WTC11 (cell line): ENCODE measurements around the gene AP2M1. TPM values are rescaled to one million over a fixed set of nuclear protein-coding genes. Genes with fewer than 3 reads are reported as not detected.

ENCODE experiments used
- ATAC-seq: fragments of 200-7000 bp; cut with Tn5 transposase; 2 replicates; pipeline ENCODE4 v1.10.0; 2021; ENCODE audit warnings: mild to moderate bottlenecking, moderate library complexity
- CTCF ChIA-PET: fragments of 300-600 bp; sonication (Branson Sonifier 250); formaldehyde crosslinking; loops from one replicate; lab custom pipeline; 2021; ENCODE audit warnings: antibody characterized with exemption; lab: Charles Lee
- POLR2A ChIA-PET: fragments of 350-600 bp; sonication (Branson Sonifier 250); formaldehyde crosslinking; loops from one replicate; lab custom pipeline; 2021; ENCODE audit warnings: antibody characterized with exemption; lab: Charles Lee
- DNase-seq: peaks from one replicate; pipeline ENCODE4 v3.0.0; 2021; ENCODE audit warnings: low spot score
- H3K27ac Mint-ChIP-seq: 2 replicates; pipeline ENCODE4 v1.8.0; 2021; ENCODE audit warnings: mixed read lengths
- H3K27me3 Mint-ChIP-seq: 2 replicates; pipeline ENCODE4 v1.8.0; 2021; ENCODE audit warnings: low read depth, mild to moderate bottlenecking, moderate library complexity, mixed read lengths
- H3K36me3 Mint-ChIP-seq: 2 replicates; pipeline ENCODE4 v1.8.0; 2021; ENCODE audit warnings: mixed read lengths
- H3K4me1 Mint-ChIP-seq: 2 replicates; pipeline ENCODE4 v1.8.0; 2022; ENCODE audit warnings: mixed read lengths
- H3K4me3 Mint-ChIP-seq: 2 replicates; pipeline ENCODE4 v1.8.0; 2021; ENCODE audit warnings: mild to moderate bottlenecking, moderate library complexity, mixed read lengths
- H3K9me3 Mint-ChIP-seq: 2 replicates; pipeline ENCODE4 v1.8.0; 2021; ENCODE audit warnings: mixed read lengths
- FOXK1 ChIP-seq: sonication (generic); formaldehyde crosslinking; IDR thresholded peaks from 2 replicates; pipeline ENCODE4 v1.8.0; 2022; ENCODE audit warnings: mild to moderate bottlenecking, moderate library complexity, missing genetic modification reagents
- GABPB1 ChIP-seq: sonication (generic); formaldehyde crosslinking; IDR thresholded peaks from 2 replicates; pipeline ENCODE4 v1.8.1; 2023; ENCODE audit warnings: mild to moderate bottlenecking, missing genetic modification reagents
- HMGA2 ChIP-seq: fragments of 250-450 bp; sonication (Bioruptor Pico); IDR thresholded peaks from 2 replicates; pipeline ENCODE4 v1.4.0; 2021; ENCODE audit warnings: mild to moderate bottlenecking, moderate library complexity
- JAZF1 ChIP-seq: fragments of 250-450 bp; sonication (Bioruptor Pico); IDR thresholded peaks from 2 replicates; pipeline ENCODE4 v1.9.0; 2021; ENCODE audit warnings: moderate library complexity, mild to moderate bottlenecking, inconsistent platforms
- JUN ChIP-seq: sonication (generic); formaldehyde crosslinking; IDR thresholded peaks from 2 replicates; pipeline ENCODE4 v1.8.0; 2023; ENCODE audit warnings: mild to moderate bottlenecking, missing genetic modification reagents
- NFATC4 ChIP-seq: fragments of 250-450 bp; sonication (Bioruptor Pico); IDR thresholded peaks from 2 replicates; pipeline ENCODE4 v1.9.0; 2021; ENCODE audit warnings: mild to moderate bottlenecking
- PRRX2 ChIP-seq: fragments of 250-450 bp; sonication (Bioruptor Pico); IDR thresholded peaks from 2 replicates; pipeline ENCODE4 v1.8.0; 2021; ENCODE audit warnings: mild to moderate bottlenecking
- RELA ChIP-seq: sonication (generic); formaldehyde crosslinking; IDR thresholded peaks from 2 replicates; pipeline ENCODE4 v1.8.1; 2022; ENCODE audit warnings: missing genetic modification reagents, mild to moderate bottlenecking, borderline replicate concordance
- STAT6 ChIP-seq: sonication (generic); formaldehyde crosslinking; conservative IDR thresholded peaks from 2 replicates; pipeline ENCODE4 v1.8.1; 2023; ENCODE audit warnings: mild to moderate bottlenecking, low read depth, missing genetic modification reagents, moderate library complexity
- TP53 ChIP-seq: sonication (generic); formaldehyde crosslinking; IDR thresholded peaks from 2 replicates; pipeline ENCODE4 v1.8.1; 2023; ENCODE audit warnings: mild to moderate bottlenecking, missing genetic modification reagents
- ZBTB21 ChIP-seq: sonication (generic); formaldehyde crosslinking; IDR thresholded peaks from 2 replicates; pipeline ENCODE4 v1.8.1; 2023; ENCODE audit warnings: mild to moderate bottlenecking, missing genetic modification reagents, borderline replicate concordance
- ZNF416 ChIP-seq: fragments of 250-450 bp; sonication (Bioruptor Pico); IDR thresholded peaks from 2 replicates; pipeline ENCODE4 v1.9.0; 2021; ENCODE audit warnings: mild to moderate bottlenecking, inconsistent platforms
- total RNA-seq: library from RNA; stranded (reverse); gene quantifications from 3 replicates; pipeline ENCODE4 v1.2.3, GENCODE V29; 2021
- TF ChIP-seq, protein P1 (sequence below): fragments of 200-600 bp; IDR thresholded peaks from 2 replicates; pipeline ENCODE4 v1.8.0; 2022; ENCODE audit warnings: antibody characterized with exemption
- TF ChIP-seq, protein P2 (sequence below): sonication (generic); formaldehyde crosslinking; IDR thresholded peaks from 2 replicates; pipeline ENCODE4 v1.8.1; 2022; ENCODE audit warnings: low read depth, missing genetic modification reagents, borderline replicate concordance
- TF ChIP-seq, protein P3 (sequence below): sonication (generic); formaldehyde crosslinking; IDR thresholded peaks from 2 replicates; pipeline ENCODE4 v1.8.0; 2023; ENCODE audit warnings: missing genetic modification reagents
- TF ChIP-seq, protein P4 (sequence below): sonication (generic); formaldehyde crosslinking; IDR thresholded peaks from 2 replicates; pipeline ENCODE4 v1.8.1; 2022; ENCODE audit warnings: low read depth, mild to moderate bottlenecking, moderate library complexity, missing genetic modification reagents, borderline replicate concordance
- TF ChIP-seq, protein P5 (sequence below): sonication (generic); formaldehyde crosslinking; IDR thresholded peaks from 2 replicates; pipeline ENCODE4 v1.8.1; 2023; ENCODE audit warnings: mild to moderate bottlenecking, moderate library complexity, missing genetic modification reagents
- TF ChIP-seq, protein P6 (sequence below): fragments of 250-450 bp; sonication (Bioruptor Pico); IDR thresholded peaks from 2 replicates; pipeline ENCODE4 v1.9.0; 2021; ENCODE audit warnings: mild to moderate bottlenecking, borderline replicate concordance

The AP2M1 gene
- total RNA-seq, 1 experiment from 2014 or later = 399 TPM

GRCh38 chr3:184169896-184170875 lies 4.5 kb upstream of the AP2M1 start:
- Mint-ChIP-seq H3K4me1 (peaks cover 3% of the 10 kb centered on the region; the same call in 1 of the 2 replicates), H3K27ac (no peak overlapping the region), H3K4me3 (no peak overlapping the region), H3K36me3 (peaks cover 40% of the 10 kb centered on the region), H3K9me3 (no peaks in the 10 kb centered on the region), H3K27me3 (no peaks in the 10 kb centered on the region)
- ChIA-PET CTCF (interaction anchor here (0.6 to 1.6 kb wide), 5 partner anchors 9 to 275 kb away, joined by 3 to 4 read pairs (median 3); no protein-coding TSS in a partner anchor), POLR2A (no interaction called here)
- DNase-seq (no peak), ATAC-seq (no peak)
- no peak for TF ChIP-seq JAZF1
- TF ChIP-seq, protein P1, sequence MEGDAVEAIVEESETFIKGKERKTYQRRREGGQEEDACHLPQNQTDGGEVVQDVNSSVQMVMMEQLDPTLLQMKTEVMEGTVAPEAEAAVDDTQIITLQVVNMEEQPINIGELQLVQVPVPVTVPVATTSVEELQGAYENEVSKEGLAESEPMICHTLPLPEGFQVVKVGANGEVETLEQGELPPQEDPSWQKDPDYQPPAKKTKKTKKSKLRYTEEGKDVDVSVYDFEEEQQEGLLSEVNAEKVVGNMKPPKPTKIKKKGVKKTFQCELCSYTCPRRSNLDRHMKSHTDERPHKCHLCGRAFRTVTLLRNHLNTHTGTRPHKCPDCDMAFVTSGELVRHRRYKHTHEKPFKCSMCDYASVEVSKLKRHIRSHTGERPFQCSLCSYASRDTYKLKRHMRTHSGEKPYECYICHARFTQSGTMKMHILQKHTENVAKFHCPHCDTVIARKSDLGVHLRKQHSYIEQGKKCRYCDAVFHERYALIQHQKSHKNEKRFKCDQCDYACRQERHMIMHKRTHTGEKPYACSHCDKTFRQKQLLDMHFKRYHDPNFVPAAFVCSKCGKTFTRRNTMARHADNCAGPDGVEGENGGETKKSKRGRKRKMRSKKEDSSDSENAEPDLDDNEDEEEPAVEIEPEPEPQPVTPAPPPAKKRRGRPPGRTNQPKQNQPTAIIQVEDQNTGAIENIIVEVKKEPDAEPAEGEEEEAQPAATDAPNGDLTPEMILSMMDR = no peak
- TF ChIP-seq GABPB1 = no peak
- TF ChIP-seq JUN (CRISPR knock-in tag) = no peak
- TF ChIP-seq, protein P2, sequence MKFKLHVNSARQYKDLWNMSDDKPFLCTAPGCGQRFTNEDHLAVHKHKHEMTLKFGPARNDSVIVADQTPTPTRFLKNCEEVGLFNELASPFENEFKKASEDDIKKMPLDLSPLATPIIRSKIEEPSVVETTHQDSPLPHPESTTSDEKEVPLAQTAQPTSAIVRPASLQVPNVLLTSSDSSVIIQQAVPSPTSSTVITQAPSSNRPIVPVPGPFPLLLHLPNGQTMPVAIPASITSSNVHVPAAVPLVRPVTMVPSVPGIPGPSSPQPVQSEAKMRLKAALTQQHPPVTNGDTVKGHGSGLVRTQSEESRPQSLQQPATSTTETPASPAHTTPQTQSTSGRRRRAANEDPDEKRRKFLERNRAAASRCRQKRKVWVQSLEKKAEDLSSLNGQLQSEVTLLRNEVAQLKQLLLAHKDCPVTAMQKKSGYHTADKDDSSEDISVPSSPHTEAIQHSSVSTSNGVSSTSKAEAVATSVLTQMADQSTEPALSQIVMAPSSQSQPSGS (CRISPR knock-in tag) = no peak
- no peak for TF ChIP-seq ZBTB21 (CRISPR knock-in tag)
- TF ChIP-seq, protein P3, sequence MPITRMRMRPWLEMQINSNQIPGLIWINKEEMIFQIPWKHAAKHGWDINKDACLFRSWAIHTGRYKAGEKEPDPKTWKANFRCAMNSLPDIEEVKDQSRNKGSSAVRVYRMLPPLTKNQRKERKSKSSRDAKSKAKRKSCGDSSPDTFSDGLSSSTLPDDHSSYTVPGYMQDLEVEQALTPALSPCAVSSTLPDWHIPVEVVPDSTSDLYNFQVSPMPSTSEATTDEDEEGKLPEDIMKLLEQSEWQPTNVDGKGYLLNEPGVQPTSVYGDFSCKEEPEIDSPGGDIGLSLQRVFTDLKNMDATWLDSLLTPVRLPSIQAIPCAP (CRISPR knock-in tag) = no peak
- TF ChIP-seq HMGA2 (CRISPR knock-in tag) = no peak
- TF ChIP-seq NFATC4 (CRISPR knock-in tag) = no peak
- TF ChIP-seq, protein P4, sequence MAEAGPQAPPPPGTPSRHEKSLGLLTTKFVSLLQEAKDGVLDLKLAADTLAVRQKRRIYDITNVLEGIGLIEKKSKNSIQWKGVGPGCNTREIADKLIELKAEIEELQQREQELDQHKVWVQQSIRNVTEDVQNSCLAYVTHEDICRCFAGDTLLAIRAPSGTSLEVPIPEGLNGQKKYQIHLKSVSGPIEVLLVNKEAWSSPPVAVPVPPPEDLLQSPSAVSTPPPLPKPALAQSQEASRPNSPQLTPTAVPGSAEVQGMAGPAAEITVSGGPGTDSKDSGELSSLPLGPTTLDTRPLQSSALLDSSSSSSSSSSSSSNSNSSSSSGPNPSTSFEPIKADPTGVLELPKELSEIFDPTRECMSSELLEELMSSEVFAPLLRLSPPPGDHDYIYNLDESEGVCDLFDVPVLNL (CRISPR knock-in tag) = no peak
- no peak for TF ChIP-seq RELA (CRISPR knock-in tag)
- TF ChIP-seq STAT6 (CRISPR knock-in tag) = no peak

DNA sequence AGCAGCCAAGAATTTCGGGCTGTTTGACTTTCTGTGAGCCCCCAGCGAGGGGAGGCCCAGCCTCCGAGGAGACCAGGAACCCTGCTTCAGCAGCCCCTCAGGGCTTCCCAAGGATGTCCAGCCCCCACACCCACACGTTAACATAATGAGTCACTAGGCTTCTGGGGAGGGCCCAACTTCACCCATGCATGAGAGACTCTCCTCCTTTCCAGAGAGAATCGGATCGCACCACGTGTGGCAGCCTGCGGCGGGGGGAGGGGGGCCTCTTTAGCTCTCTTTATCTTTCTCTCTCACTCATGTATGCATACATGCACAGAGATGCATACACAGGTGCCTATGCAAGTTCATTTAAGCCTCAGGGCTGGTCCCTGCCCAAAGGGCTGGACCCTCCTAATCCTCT lies 3.1 kb upstream of the AP2M1 start:
- DNase-seq (no peak), ATAC-seq (no peak)
- ChIA-PET POLR2A (no interaction called here), CTCF (interaction anchor here (1.5 kb wide), 1 partner anchor 118 kb away, joined by 3 read pairs; no protein-coding TSS in a partner anchor)
- H3K9me3 Mint-ChIP-seq = no peaks in the 10 kb centered on the region
- H3K4me3 Mint-ChIP-seq = no peak overlapping the region
- H3K4me1 Mint-ChIP-seq = peaks cover 14% of the 10 kb centered on the region
- peak overlapping the region; percentile 78 for H3K27ac Mint-ChIP-seq
- no peaks in the 10 kb centered on the region for H3K27me3 Mint-ChIP-seq
- H3K36me3 Mint-ChIP-seq = peaks cover 28% of the 10 kb centered on the region
- TF ChIP-seq TP53 (CRISPR knock-in tag) (no peak), PRRX2 (CRISPR knock-in tag) (no peak), FOXK1 (CRISPR knock-in tag) (no peak), ZNF416 (CRISPR knock-in tag) (no peak), JUN (CRISPR knock-in tag) (no peak), ZBTB21 (CRISPR knock-in tag) (no peak)
- TF ChIP-seq, protein P5, sequence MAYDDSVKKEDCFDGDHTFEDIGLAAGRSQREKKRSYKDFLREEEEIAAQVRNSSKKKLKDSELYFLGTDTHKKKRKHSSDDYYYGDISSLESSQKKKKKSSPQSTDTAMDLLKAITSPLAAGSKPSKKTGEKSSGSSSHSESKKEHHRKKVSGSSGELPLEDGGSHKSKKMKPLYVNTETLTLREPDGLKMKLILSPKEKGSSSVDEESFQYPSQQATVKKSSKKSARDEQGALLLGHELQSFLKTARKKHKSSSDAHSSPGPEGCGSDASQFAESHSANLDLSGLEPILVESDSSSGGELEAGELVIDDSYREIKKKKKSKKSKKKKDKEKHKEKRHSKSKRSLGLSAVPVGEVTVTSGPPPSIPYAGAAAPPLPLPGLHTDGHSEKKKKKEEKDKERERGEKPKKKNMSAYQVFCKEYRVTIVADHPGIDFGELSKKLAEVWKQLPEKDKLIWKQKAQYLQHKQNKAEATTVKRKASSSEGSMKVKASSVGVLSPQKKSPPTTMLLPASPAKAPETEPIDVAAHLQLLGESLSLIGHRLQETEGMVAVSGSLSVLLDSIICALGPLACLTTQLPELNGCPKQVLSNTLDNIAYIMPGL (CRISPR knock-in tag) = no peak
- TF ChIP-seq, protein P6, sequence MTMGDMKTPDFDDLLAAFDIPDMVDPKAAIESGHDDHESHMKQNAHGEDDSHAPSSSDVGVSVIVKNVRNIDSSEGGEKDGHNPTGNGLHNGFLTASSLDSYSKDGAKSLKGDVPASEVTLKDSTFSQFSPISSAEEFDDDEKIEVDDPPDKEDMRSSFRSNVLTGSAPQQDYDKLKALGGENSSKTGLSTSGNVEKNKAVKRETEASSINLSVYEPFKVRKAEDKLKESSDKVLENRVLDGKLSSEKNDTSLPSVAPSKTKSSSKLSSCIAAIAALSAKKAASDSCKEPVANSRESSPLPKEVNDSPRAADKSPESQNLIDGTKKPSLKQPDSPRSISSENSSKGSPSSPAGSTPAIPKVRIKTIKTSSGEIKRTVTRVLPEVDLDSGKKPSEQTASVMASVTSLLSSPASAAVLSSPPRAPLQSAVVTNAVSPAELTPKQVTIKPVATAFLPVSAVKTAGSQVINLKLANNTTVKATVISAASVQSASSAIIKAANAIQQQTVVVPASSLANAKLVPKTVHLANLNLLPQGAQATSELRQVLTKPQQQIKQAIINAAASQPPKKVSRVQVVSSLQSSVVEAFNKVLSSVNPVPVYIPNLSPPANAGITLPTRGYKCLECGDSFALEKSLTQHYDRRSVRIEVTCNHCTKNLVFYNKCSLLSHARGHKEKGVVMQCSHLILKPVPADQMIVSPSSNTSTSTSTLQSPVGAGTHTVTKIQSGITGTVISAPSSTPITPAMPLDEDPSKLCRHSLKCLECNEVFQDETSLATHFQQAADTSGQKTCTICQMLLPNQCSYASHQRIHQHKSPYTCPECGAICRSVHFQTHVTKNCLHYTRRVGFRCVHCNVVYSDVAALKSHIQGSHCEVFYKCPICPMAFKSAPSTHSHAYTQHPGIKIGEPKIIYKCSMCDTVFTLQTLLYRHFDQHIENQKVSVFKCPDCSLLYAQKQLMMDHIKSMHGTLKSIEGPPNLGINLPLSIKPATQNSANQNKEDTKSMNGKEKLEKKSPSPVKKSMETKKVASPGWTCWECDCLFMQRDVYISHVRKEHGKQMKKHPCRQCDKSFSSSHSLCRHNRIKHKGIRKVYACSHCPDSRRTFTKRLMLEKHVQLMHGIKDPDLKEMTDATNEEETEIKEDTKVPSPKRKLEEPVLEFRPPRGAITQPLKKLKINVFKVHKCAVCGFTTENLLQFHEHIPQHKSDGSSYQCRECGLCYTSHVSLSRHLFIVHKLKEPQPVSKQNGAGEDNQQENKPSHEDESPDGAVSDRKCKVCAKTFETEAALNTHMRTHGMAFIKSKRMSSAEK (CRISPR knock-in tag) = no peak
